Neutrophil (primary cell): ENCODE data around the gene CBLB.

ENCODE experiments used
- H3K27ac ChIP-seq: fragments of 200-600 bp; sonication (generic); 2 replicates; pipeline ENCODE4 v1.5.1; 2016; ENCODE audit warnings: mild to moderate bottlenecking, moderate library complexity
- H3K27me3 ChIP-seq: fragments of 200-600 bp; sonication (generic); 2 replicates; pipeline ENCODE4 v1.6.0; 2016; ENCODE audit warnings: mild to moderate bottlenecking
- H3K36me3 ChIP-seq: fragments of 200-600 bp; sonication (generic); 2 replicates; pipeline ENCODE4 v1.5.1; 2017
- H3K4me1 ChIP-seq, 2 experiments: fragments of 200-600 bp in 1 of 2; sonication (generic) in 1 of 2; 1 replicate in 1 of 2; 2 replicates in 1 of 2; pipeline versions ENCODE4 v1.5.1 to v1.6.1; 2013 to 2016; ENCODE audit warnings: low read depth in 1 of 2, low read length in 1 of 2, mild to moderate bottlenecking in 1 of 2, moderate library complexity in 1 of 2; ENCODE audit not compliant: control insufficient read depth in 1 of 2, insufficient read depth in 1 of 2
- H3K4me3 ChIP-seq, 2 experiments: fragments of 200-600 bp in 1 of 2; sonication (generic) in 1 of 2; 1 replicate in 1 of 2; 2 replicates in 1 of 2; pipeline ENCODE4 v1.5.1; 2013 to 2016; ENCODE audit warnings: low read depth in 1 of 2, low read length in 1 of 2, mild to moderate bottlenecking in 1 of 2, moderate library complexity in 1 of 2
- H3K9me3 ChIP-seq: fragments of 200-600 bp; sonication (generic); 2 replicates; pipeline ENCODE4 v1.5.1; 2016
- CTCF ChIP-seq: fragments of 200-600 bp; sonication (generic); IDR thresholded peaks from 2 replicates; pipeline ENCODE4 v1.5.1; 2016; ENCODE audit warnings: antibody characterized with exemption

The CBLB gene

GRCh38 chr3:105700575-105700974 lies 168.2 kb downstream of the CBLB start:
- TF ChIP-seq CTCF, result no peak
- peaks cover 13% of the 10 kb centered on the region for H3K36me3 ChIP-seq

GRCh38 chr3:105691633-105692032 lies 177.2 kb downstream of the CBLB start:
- TF ChIP-seq CTCF, result no peak
- no peaks in the 10 kb centered on the region for H3K9me3 ChIP-seq
- H3K27ac ChIP-seq, result no peak overlapping the region
- peaks cover 17% of the 10 kb centered on the region for H3K36me3 ChIP-seq
- H3K4me1 ChIP-seq, result no peaks in the 10 kb centered on the region
- H3K27me3 ChIP-seq, result no peaks in the 10 kb centered on the region
- no peak overlapping the region for H3K4me3 ChIP-seq

More at GRCh38 chr3:105700575-105700974, 168.2 kb downstream of the CBLB start:
- Histone ChIP-seq H3K4me1 (no peaks in the 10 kb centered on the region), H3K4me3 (no peak overlapping the region), H3K27ac (no peak overlapping the region), H3K9me3 (no peaks in the 10 kb centered on the region), H3K27me3 (no peaks in the 10 kb centered on the region)

DNA sequence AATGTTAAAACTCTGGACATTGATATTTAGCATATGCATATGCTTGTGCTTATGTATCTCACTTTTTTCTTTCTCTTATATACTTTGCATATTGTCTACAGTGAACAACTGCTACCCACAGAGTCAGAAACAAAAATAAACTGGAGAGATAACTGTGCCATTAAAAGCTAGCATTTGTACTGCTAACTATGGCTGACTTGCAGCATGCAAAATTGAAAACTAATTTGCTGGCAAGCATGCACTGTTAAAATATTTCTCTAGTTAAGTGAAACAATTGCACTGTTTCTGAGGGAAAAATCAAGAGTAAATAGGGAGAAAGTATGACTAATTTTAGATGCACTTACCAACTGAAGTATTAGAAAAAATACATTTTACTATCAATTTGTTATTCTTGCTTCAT lies 177.8 kb downstream of the CBLB start:
- Histone ChIP-seq H3K4me1 (no peaks in the 10 kb centered on the region), H3K27ac (no peak overlapping the region), H3K4me3 (no peak overlapping the region), H3K27me3 (no peaks in the 10 kb centered on the region), H3K9me3 (no peaks in the 10 kb centered on the region), H3K36me3 (peaks cover 17% of the 10 kb centered on the region)
- TF ChIP-seq CTCF, result no peak

GRCh38 chr3:105688821-105689220 lies 180.0 kb downstream of the CBLB start:
- Histone ChIP-seq H3K36me3 (peaks cover 25% of the 10 kb centered on the region), H3K27ac (no peak overlapping the region)
- no peak for TF ChIP-seq CTCF

GRCh38 chr3:105686278-105686897 lies 182.4 kb downstream of the CBLB start:
- no peaks in the 10 kb centered on the region for H3K27me3 ChIP-seq
- H3K36me3 ChIP-seq, result peaks cover 14% of the 10 kb centered on the region
- no peak for TF ChIP-seq CTCF
- H3K4me3 ChIP-seq, result no peak overlapping the region
- H3K4me1 ChIP-seq, result no peaks in the 10 kb centered on the region
- no peak overlapping the region for H3K27ac ChIP-seq
- H3K9me3 ChIP-seq, result no peaks in the 10 kb centered on the region

More at GRCh38 chr3:105688821-105689220, 180.0 kb downstream of the CBLB start:
- no peaks in the 10 kb centered on the region for H3K27me3 ChIP-seq
- H3K4me1 ChIP-seq, result no peaks in the 10 kb centered on the region
- no peak overlapping the region for H3K4me3 ChIP-seq
- no peaks in the 10 kb centered on the region for H3K9me3 ChIP-seq
